OCI-M2 (cell line): ENCODE data around the gene PCF11.
A peak's percentile ranks its signal among the peaks of the same experiment; 100 is the strongest.
"Not testable (repeated sequence)": the region's sequence is repeated elsewhere in the genome, so short reads cannot be mapped to it uniquely, and the experiment has no call there.

Source experiments
- DNase-seq: peaks from one replicate; lab custom pipeline; 2025; ENCODE audit not compliant: unreplicated experiment; lab: John Stamatoyannopoulos, UW

PCF11 gene

GRCh38 chr11:83191491-83191890, 34.6 kb downstream of the PCF11 start:
- DNase-seq, result no peak

- no peak for DNase-seq
These were observed 35.1 kb downstream of the PCF11 start for GRCh38 chr11:83191986-83192385.

- no peak for DNase-seq
These were observed 35.8 kb downstream of the PCF11 start for GRCh38 chr11:83192606-83193245.

GRCh38 chr11:83193315-83194280, 36.7 kb downstream of the PCF11 start, which contains the start of gene ANKRD42:
Gene ANKRD42, plus strand, starts transcription at chr11:83193712. Its CDS starts 959 bp downstream, at chr11:83194671.
- peak; percentile 53 for DNase-seq

- no peak for DNase-seq
These were observed 37.6 kb downstream of the PCF11 start for GRCh38 chr11:83194281-83195142.

GRCh38 chr11:83195143-83195466, 38.2 kb downstream of the PCF11 start:
- no peak for DNase-seq

- no peak for DNase-seq
These were observed 38.7 kb downstream of the PCF11 start for GRCh38 chr11:83195649-83196048.

- no peak for DNase-seq
These were observed 43.1 kb downstream of the PCF11 start for GRCh38 chr11:83200035-83200434.

GRCh38 chr11:83205608-83206185, 48.8 kb downstream of the PCF11 start:
- DNase-seq, result no peak

- DNase-seq, result no peak
These were observed 49.3 kb downstream of the PCF11 start for GRCh38 chr11:83206221-83206620.

- DNase-seq, result not testable (repeated sequence)
These were observed 49.9 kb downstream of the PCF11 start for GRCh38 chr11:83206771-83207382.

- no peak for DNase-seq
These were observed 62.2 kb downstream of the PCF11 start for GRCh38 chr11:83219095-83219494.

- DNase-seq, result no peak
These were observed 63.3 kb downstream of the PCF11 start for GRCh38 chr11:83220260-83220659.

- DNase-seq, result no peak
These were observed 64.8 kb downstream of the PCF11 start for GRCh38 chr11:83221694-83222093.

- DNase-seq, result no peak
These were observed 65.6 kb downstream of the PCF11 start for GRCh38 chr11:83222499-83222898.

- no peak for DNase-seq
These were observed 66.5 kb downstream of the PCF11 start for GRCh38 chr11:83223457-83223856.

GRCh38 chr11:83235825-83236224, 78.9 kb downstream of the PCF11 start:
- DNase-seq, result no peak
